NCI-H2107 treated with DMSO at 0.1 percent for 48 hours (cell line): ENCODE results near the gene UMAD1.

Experiments
- DNase-seq: peaks from one replicate; lab custom pipeline; 2025; ENCODE audit not compliant: unreplicated experiment; lab: John Stamatoyannopoulos, UW

Gene UMAD1

GRCh38 chr7:7719236-7719635 is 78.7 kb downstream of the UMAD1 start:
- peak; percentile 100 for DNase-seq

- DNase-seq = peak; percentile 87
These were observed 79.6 kb downstream of the UMAD1 start for GRCh38 chr7:7720193-7720592.

GRCh38 chr7:7720750-7721621 is 80.4 kb downstream of the UMAD1 start:
- DNase-seq = peak; percentile 58

GRCh38 chr7:7731732-7732131 is 91.2 kb downstream of the UMAD1 start:
- DNase-seq = no peak

- no peak for DNase-seq
These were observed 92.2 kb downstream of the UMAD1 start for GRCh38 chr7:7732621-7733281.

- DNase-seq = no peak
These were observed 96.1 kb downstream of the UMAD1 start for GRCh38 chr7:7736671-7737070.

- DNase-seq = no peak
These were observed 97.1 kb downstream of the UMAD1 start for GRCh38 chr7:7737674-7738073.

- DNase-seq = peak; percentile 58
These were observed 97.6 kb downstream of the UMAD1 start for GRCh38 chr7:7738177-7738576.

GRCh38 chr7:7738622-7739021 is 98.1 kb downstream of the UMAD1 start:
- peak; percentile 60 for DNase-seq

- DNase-seq = peak; percentile 57
These were observed 98.9 kb downstream of the UMAD1 start for GRCh38 chr7:7739204-7740036.

GRCh38 chr7:7740037-7740355 is 99.4 kb downstream of the UMAD1 start:
- no peak for DNase-seq

GRCh38 chr7:7742223-7742622 is 101.7 kb downstream of the UMAD1 start:
- no peak for DNase-seq

GRCh38 chr7:7745258-7745657 is 104.7 kb downstream of the UMAD1 start:
- DNase-seq = no peak

- no peak for DNase-seq
These were observed 105.4 kb downstream of the UMAD1 start for GRCh38 chr7:7745966-7746365.

GRCh38 chr7:7746458-7746857 is 105.9 kb downstream of the UMAD1 start:
- DNase-seq = peak; percentile 81

GRCh38 chr7:7750571-7751242 is 110.2 kb downstream of the UMAD1 start:
- DNase-seq = no peak

- DNase-seq = no peak
These were observed 110.9 kb downstream of the UMAD1 start for GRCh38 chr7:7751243-7752092.

- DNase-seq = no peak
These were observed 116.0 kb downstream of the UMAD1 start for GRCh38 chr7:7756577-7756976.

- no peak for DNase-seq
These were observed 117.0 kb downstream of the UMAD1 start for GRCh38 chr7:7757576-7757975.

GRCh38 chr7:7761340-7761973 is 120.9 kb downstream of the UMAD1 start:
- DNase-seq = peak; percentile 82
